Activated naive CD8-positive, alpha-beta T cell treated with anti-CD3 and anti-CD28 coated beads for 36 hours (primary cell): Measurements from ENCODE around the gene GCLC. TPM values are rescaled to one million over a fixed set of nuclear protein-coding genes. Genes with fewer than 3 reads are reported as not detected.

Source experiments
- DNase-seq: peaks from one replicate; pipeline ENCODE4 v3.0.0; 2021
- H3K27ac Mint-ChIP-seq: one replicate; pipeline ENCODE4 v1.8.0; 2022; ENCODE audit warnings: mild to moderate bottlenecking, moderate library complexity, mixed read lengths
- H3K27me3 Mint-ChIP-seq: one replicate; pipeline ENCODE4 v1.8.0; 2022; ENCODE audit warnings: mild to moderate bottlenecking, mixed read lengths
- H3K36me3 Mint-ChIP-seq: one replicate; pipeline ENCODE4 v1.8.0; 2021; ENCODE audit warnings: mild to moderate bottlenecking, mixed read lengths
- H3K4me1 Mint-ChIP-seq: one replicate; pipeline ENCODE4 v1.8.0; 2021; ENCODE audit warnings: mixed read lengths
- H3K4me3 Mint-ChIP-seq: one replicate; pipeline ENCODE4 v1.8.0; 2022; ENCODE audit warnings: mild to moderate bottlenecking, moderate library complexity, mixed read lengths
- H3K9me3 Mint-ChIP-seq: one replicate; pipeline ENCODE4 v1.8.0; 2022; ENCODE audit warnings: mixed read lengths
- total RNA-seq, 2 experiments: library from RNA; stranded (reverse); gene quantifications; one replicate each; pipeline ENCODE4 v1.2.3, GENCODE V29; 2021

GCLC gene
- total RNA-seq, 2 experiments from 2014 or later: 25.3 to 29.6 TPM

- Mint-ChIP-seq H3K36me3 (peaks cover 20% of the 10 kb centered on the region), H3K27ac (no peak overlapping the region), H3K27me3 (peaks cover 3% of the 10 kb centered on the region), H3K9me3 (no peaks in the 10 kb centered on the region), H3K4me1 (peaks cover 40% of the 10 kb centered on the region), H3K4me3 (no peak overlapping the region)
- DNase-seq: no peak
Observed at GRCh38 chr6:53541900-53542299, 3.0 kb downstream of the GCLC start.

DNA sequence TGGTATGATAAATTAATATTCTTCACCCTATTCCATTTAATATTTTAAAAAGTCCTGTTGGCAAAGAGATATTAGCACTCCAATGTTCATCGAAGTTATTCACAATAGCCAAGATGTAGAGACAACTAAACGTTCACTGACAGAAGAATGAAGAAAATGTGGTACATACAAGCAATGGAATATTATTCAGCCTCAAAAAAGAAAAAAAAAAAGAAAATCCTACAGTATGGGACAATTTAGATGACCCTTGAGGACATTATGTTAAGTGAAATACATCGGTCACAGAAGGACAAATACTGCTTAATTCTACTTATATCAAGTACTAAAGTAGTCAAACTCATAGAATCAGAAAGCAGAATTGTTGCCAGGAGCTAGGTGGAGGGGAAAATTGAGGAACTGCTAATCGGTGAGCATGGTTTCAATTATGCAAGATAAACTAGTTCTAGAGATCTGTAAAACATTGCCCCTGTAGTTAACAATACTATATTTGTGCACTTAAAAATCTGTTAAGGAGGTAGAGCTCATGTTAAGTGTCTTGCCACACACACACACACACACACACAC is 4.7 kb downstream of the GCLC start:
- Mint-ChIP-seq H3K27me3 (peaks cover 3% of the 10 kb centered on the region), H3K36me3 (peaks cover 21% of the 10 kb centered on the region), H3K4me1 (peaks cover 31% of the 10 kb centered on the region), H3K27ac (no peak overlapping the region), H3K4me3 (no peak overlapping the region), H3K9me3 (no peaks in the 10 kb centered on the region)
- no peak for DNase-seq

- no peak overlapping the region for H3K4me3 Mint-ChIP-seq
- peaks cover 22% of the 10 kb centered on the region for H3K36me3 Mint-ChIP-seq
- H3K27me3 Mint-ChIP-seq: no peaks in the 10 kb centered on the region
- H3K4me1 Mint-ChIP-seq: peaks cover 28% of the 10 kb centered on the region
- no peak overlapping the region for H3K27ac Mint-ChIP-seq
- H3K9me3 Mint-ChIP-seq: no peaks in the 10 kb centered on the region
- no peak for DNase-seq
Observed at GRCh38 chr6:53539561-53539960, 5.3 kb downstream of the GCLC start.

GRCh38 chr6:53536561-53536960 is 8.3 kb downstream of the GCLC start:
- no peak overlapping the region for H3K4me3 Mint-ChIP-seq
- no peaks in the 10 kb centered on the region for H3K27me3 Mint-ChIP-seq
- no peaks in the 10 kb centered on the region for H3K9me3 Mint-ChIP-seq
- H3K36me3 Mint-ChIP-seq: peaks cover 22% of the 10 kb centered on the region
- H3K27ac Mint-ChIP-seq: no peak overlapping the region
- DNase-seq: no peak
- H3K4me1 Mint-ChIP-seq: peaks cover 32% of the 10 kb centered on the region

- no peaks in the 10 kb centered on the region for H3K27me3 Mint-ChIP-seq
- H3K4me3 Mint-ChIP-seq: no peak overlapping the region
- H3K36me3 Mint-ChIP-seq: peaks cover 9% of the 10 kb centered on the region
- no peaks in the 10 kb centered on the region for H3K9me3 Mint-ChIP-seq
- peak overlapping the region; percentile 43 for H3K27ac Mint-ChIP-seq
- DNase-seq: no peak
- peaks cover 31% of the 10 kb centered on the region for H3K4me1 Mint-ChIP-seq
Observed at GRCh38 chr6:53532942-53533341, 12.0 kb downstream of the GCLC start.

GRCh38 chr6:53532061-53532797 is 12.7 kb downstream of the GCLC start:
- H3K4me1 Mint-ChIP-seq: peaks cover 36% of the 10 kb centered on the region
- no peak overlapping the region for H3K27ac Mint-ChIP-seq
- H3K4me3 Mint-ChIP-seq: no peak overlapping the region
- DNase-seq: no peak
- no peaks in the 10 kb centered on the region for H3K9me3 Mint-ChIP-seq
- peaks cover 9% of the 10 kb centered on the region for H3K36me3 Mint-ChIP-seq
- H3K27me3 Mint-ChIP-seq: no peaks in the 10 kb centered on the region

DNA sequence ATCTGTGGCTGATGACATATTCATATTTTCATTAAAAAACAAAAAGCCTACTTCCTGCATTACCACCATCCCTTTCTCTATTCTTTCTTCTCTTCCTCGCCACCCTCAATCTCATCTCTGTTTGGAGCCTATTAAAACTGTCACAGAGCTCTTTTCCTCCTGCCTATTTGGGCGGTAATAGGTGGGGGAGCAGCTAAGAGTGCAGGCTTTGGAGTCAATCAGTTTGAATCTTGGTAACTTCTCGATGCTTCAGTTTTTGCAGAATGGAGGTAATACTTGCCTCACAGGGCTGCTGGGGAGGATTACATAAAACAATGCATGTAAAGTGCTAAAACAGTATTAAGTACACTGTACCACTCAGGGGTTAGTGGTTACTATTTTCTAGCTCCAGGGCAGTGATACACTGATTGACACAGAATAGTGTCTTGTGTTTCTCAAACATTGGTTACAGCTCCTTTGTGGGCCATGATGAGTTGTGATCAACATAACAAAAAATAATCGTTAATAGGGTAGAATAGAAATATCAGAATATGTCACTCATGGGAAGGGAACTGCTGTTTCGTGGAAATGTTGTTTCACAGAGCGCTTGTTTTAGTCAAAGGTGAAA is 14.0 kb downstream of the GCLC start:
- Mint-ChIP-seq H3K9me3 (no peaks in the 10 kb centered on the region), H3K4me1 (peaks cover 33% of the 10 kb centered on the region), H3K4me3 (no peak overlapping the region), H3K27me3 (no peaks in the 10 kb centered on the region), H3K27ac (no peak overlapping the region), H3K36me3 (peaks cover 9% of the 10 kb centered on the region)
- DNase-seq: no peak

DNA sequence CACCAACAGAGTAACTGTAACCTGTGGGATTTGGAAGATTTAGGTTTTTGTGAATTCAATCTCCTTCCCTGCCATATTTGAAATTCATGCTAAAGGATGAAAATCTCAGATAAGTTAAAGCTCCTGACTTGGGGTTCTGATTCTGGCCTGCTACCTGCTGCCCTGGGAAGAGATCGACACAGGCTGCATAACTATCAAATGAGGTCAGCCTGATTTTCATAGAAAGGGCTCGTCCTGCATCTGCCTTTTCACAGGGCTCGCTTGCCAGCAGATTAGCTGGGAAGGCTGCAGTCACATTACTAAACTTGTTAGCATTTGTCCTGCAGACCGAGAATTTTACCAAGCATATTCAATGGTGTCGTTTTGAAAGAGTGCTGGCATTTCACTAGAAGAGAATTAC is 14.6 kb downstream of the GCLC start:
- Mint-ChIP-seq H3K4me1 (peaks cover 33% of the 10 kb centered on the region), H3K9me3 (no peaks in the 10 kb centered on the region), H3K27me3 (no peaks in the 10 kb centered on the region), H3K4me3 (no peak overlapping the region), H3K36me3 (peaks cover 7% of the 10 kb centered on the region), H3K27ac (no peak overlapping the region)
- no peak for DNase-seq

DNA sequence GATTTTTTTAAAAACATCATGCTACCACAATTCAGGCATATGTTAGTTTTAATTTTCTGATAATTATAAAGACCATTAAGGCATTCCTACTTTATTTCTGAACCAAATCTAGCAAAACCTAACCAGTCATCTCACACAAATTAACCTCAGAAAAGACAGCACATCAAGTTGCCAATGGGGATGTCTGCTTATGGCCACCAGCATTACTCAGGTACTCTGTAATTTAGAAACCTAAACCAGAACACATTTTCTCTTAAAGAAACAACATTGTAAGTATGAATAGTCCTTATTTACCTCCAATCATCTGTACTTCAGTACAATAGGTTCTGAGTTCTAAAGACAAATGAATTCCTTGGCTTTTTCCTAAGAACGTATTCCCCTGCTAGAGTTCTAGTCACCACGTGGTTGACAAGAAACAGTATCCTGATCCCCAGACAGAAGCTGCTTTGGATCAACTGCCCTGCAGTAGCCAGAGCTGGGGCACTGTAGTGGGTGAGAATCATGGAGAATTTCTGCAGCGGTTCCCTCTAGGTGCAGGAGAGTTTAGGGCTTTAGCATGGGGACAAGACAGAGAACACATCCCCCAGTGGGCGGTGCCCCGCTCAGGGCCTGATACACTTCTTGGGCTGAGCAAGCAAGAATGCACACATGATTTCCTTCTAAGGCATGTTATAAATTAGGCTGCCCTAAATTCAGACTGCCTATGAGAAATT is 15.4 kb downstream of the GCLC start:
- Mint-ChIP-seq H3K27ac (no peak overlapping the region), H3K9me3 (no peaks in the 10 kb centered on the region), H3K36me3 (peaks cover 6% of the 10 kb centered on the region)

GRCh38 chr6:53528107-53528506 is 16.8 kb downstream of the GCLC start:
- Mint-ChIP-seq H3K4me1 (peaks cover 35% of the 10 kb centered on the region), H3K9me3 (no peaks in the 10 kb centered on the region), H3K4me3 (no peak overlapping the region), H3K27ac (no peak overlapping the region), H3K36me3 (peaks cover 2% of the 10 kb centered on the region), H3K27me3 (no peaks in the 10 kb centered on the region)
- no peak for DNase-seq

More for the DNA sequence above, 15.4 kb downstream of the GCLC start:
- peaks cover 38% of the 10 kb centered on the region for H3K4me1 Mint-ChIP-seq
- H3K27me3 Mint-ChIP-seq: no peaks in the 10 kb centered on the region
- H3K4me3 Mint-ChIP-seq: no peak overlapping the region
- DNase-seq: no peak

GRCh38 chr6:53527249-53527765 is 17.6 kb downstream of the GCLC start:
- no peaks in the 10 kb centered on the region for H3K27me3 Mint-ChIP-seq
- H3K9me3 Mint-ChIP-seq: no peaks in the 10 kb centered on the region
- H3K36me3 Mint-ChIP-seq: no peaks in the 10 kb centered on the region
- peaks cover 28% of the 10 kb centered on the region for H3K4me1 Mint-ChIP-seq
- H3K27ac Mint-ChIP-seq: no peak overlapping the region
- no peak for DNase-seq
- H3K4me3 Mint-ChIP-seq: no peak overlapping the region

GRCh38 chr6:53526000-53526399 is 18.9 kb downstream of the GCLC start:
- no peak for DNase-seq
- Mint-ChIP-seq H3K27ac (no peak overlapping the region), H3K36me3 (no peaks in the 10 kb centered on the region), H3K9me3 (no peaks in the 10 kb centered on the region), H3K27me3 (no peaks in the 10 kb centered on the region), H3K4me3 (no peak overlapping the region), H3K4me1 (peaks cover 17% of the 10 kb centered on the region)

DNA sequence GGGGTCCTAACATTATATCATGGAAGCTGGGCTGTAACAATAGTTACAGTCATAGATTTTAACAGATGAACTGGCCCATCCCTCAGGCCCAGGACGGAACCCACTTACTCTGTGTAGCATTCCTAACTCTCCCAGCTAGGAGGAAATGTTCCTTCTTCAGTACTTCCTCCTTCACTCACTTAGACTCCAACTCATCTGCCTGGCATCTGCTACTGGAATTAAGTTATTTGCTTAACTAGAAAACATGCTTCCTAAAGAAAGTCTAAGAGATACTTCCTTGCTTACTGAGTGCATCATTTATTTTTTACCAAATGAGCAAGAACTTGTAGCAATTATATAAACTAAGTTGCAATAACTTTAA is 20.5 kb downstream of the GCLC start:
- H3K36me3 Mint-ChIP-seq: peaks cover 2% of the 10 kb centered on the region
- H3K9me3 Mint-ChIP-seq: no peaks in the 10 kb centered on the region
- H3K4me1 Mint-ChIP-seq: peaks cover 15% of the 10 kb centered on the region
- H3K27me3 Mint-ChIP-seq: no peaks in the 10 kb centered on the region
- DNase-seq: no peak
- no peak overlapping the region for H3K27ac Mint-ChIP-seq
- no peak overlapping the region for H3K4me3 Mint-ChIP-seq

DNA sequence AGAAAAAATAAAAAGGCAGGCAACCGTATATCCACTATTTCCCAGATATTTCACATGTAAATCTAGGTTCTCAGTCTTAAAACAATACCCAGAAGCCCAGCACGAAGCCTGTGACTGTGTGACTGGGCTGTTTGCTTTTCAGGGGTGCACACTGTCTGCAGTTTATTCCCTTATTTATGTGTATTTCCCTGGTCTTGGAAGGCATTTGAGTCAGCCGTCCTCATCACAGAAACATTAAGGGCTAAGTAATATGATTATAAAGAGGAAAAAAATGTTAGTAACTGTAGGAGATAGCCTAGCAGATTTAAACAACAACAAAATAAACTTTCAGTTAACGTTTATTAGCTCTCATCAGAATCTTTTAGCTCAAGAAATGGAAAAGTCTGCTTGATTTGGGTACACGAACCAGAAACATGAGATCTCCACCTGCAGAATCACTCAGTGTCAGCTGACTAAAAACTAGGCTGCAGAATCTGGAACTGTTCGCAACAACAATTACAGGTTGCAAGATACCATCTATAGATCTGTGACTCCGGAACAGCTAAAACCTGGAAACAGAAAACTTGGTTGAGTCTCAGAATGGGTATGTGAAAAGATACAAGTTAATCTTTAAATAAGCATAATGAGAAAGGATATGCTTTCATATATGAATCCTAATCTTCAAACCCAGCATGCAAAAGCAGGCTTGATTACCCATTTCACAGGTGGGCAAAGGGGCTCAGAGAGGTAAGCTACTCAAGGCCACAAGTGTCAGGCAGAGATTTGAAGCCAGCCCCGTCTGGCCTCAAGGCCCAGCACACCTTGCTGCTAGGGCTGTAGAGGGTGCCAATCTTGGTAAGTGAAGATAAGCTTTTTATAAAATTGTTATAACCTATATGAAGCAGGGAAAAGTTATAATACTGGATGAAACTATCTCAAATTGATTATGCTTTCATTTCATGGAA is 21.1 kb downstream of the GCLC start:
- Mint-ChIP-seq H3K36me3 (peaks cover 2% of the 10 kb centered on the region), H3K27ac (no peak overlapping the region), H3K9me3 (no peaks in the 10 kb centered on the region), H3K4me3 (no peak overlapping the region), H3K27me3 (no peaks in the 10 kb centered on the region), H3K4me1 (peaks cover 15% of the 10 kb centered on the region)
- DNase-seq: no peak
